ENCODE results near the gene KCNN3.

- TF ChIP-seq POLR2A (IDR thresholded peaks at IDR 0.05; ENCODE audit: low read depth), result no peak
- no peak for TF ChIP-seq CTCF (IDR thresholded peaks at IDR 0.05)
- no peak for TF ChIP-seq EP300 (IDR thresholded peaks at IDR 0.05)
- no peak for TF ChIP-seq POLR2AphosphoS5 (IDR thresholded peaks at IDR 0.05)
Measured at GRCh38 chr1:154777154-154777553, 92.9 kb downstream of the KCNN3 start.

Data from esophagus muscularis mucosa (tissue), 4 donors.